HepG2 (cell line): ENCODE measurements around the gene PPP1R13L. TPM values are rescaled to one million over a fixed set of nuclear protein-coding genes. Genes with fewer than 3 reads are reported as not detected.

Source experiments
- CSRNP1 ChIP-seq: sonication (generic); formaldehyde crosslinking; IDR thresholded peaks from 2 replicates; pipeline ENCODE4 v1.8.1; 2023; ENCODE audit warnings: mild to moderate bottlenecking, missing genetic modification reagents
- ELF4 ChIP-seq: sonication (generic); formaldehyde crosslinking; IDR thresholded peaks from 2 replicates; pipeline ENCODE4 v1.5.0; 2020; ENCODE audit warnings: missing genetic modification reagents, mild to moderate bottlenecking, moderate library complexity, borderline replicate concordance
- HMG20A ChIP-seq: IDR thresholded peaks from 2 replicates; pipeline ENCODE4 v1.6.1; 2016; ENCODE audit warnings: borderline replicate concordance
- KDM5B ChIP-seq: sonication (generic); formaldehyde crosslinking; IDR thresholded peaks from 2 replicates; pipeline ENCODE4 v1.4.0; 2020; ENCODE audit warnings: missing genetic modification reagents, mild to moderate bottlenecking, borderline replicate concordance
- KLF12 ChIP-seq: sonication (generic); formaldehyde crosslinking; IDR thresholded peaks from 2 replicates; pipeline ENCODE4 v1.4.0; 2020; ENCODE audit warnings: missing genetic modification reagents, borderline replicate concordance
- LCORL ChIP-seq, 2 experiments: fragments of 450-650 bp in 1 of 2; sonication (generic) in 1 of 2; formaldehyde crosslinking in 1 of 2; IDR thresholded peaks; 2 replicates each; pipeline versions ENCODE4 v1.5.0 to v1.6.1; 2017 to 2020; ENCODE audit warnings: antibody characterized with exemption in 1 of 2, missing genetic modification reagents in 1 of 2
- MAZ ChIP-seq, 2 experiments: sonication (generic) in 1 of 2; formaldehyde crosslinking in 1 of 2; IDR thresholded peaks; 2 replicates each; pipeline versions ENCODE4 v1.5.0 to v1.6.1; 2012 to 2020; ENCODE audit warnings: low read depth in 2 of 2, mild to moderate bottlenecking in 2 of 2, borderline replicate concordance in 1 of 2, improper control_type of control experiment in 1 of 2, low read length in 1 of 2, missing genetic modification reagents in 1 of 2, moderate library complexity in 1 of 2
- MED1 ChIP-seq: sonication (generic); formaldehyde crosslinking; IDR thresholded peaks from 2 replicates; pipeline ENCODE4 v1.4.0; 2020; ENCODE audit warnings: missing genetic modification reagents
- MIXL1 ChIP-seq: IDR thresholded peaks from 2 replicates; pipeline ENCODE4 v1.6.1; 2016
- NCOA5 ChIP-seq: sonication (generic); formaldehyde crosslinking; IDR thresholded peaks from 2 replicates; pipeline ENCODE4 v1.4.0; 2020; ENCODE audit warnings: missing genetic modification reagents
- NKX3-1 ChIP-seq: sonication (generic); formaldehyde crosslinking; IDR thresholded peaks from 2 replicates; pipeline ENCODE4 v1.5.0; 2020; ENCODE audit warnings: missing genetic modification reagents
- PBX2 ChIP-seq: IDR thresholded peaks from 2 replicates; pipeline ENCODE4 v1.6.1; 2016; ENCODE audit warnings: control low read depth
- RARA ChIP-seq: IDR thresholded peaks from 2 replicates; pipeline ENCODE4 v1.6.1; 2016; ENCODE audit warnings: missing genetic modification reagents, missing compliant biosample characterization
- RBFOX2 ChIP-seq: fragments of 200-400 bp; formaldehyde crosslinking; IDR thresholded peaks from 2 replicates; pipeline ENCODE4 v1.6.1; 2017; ENCODE audit warnings: low read depth, mild to moderate bottlenecking, low read length
- SMARCC2 ChIP-seq: fragments of 450-650 bp; IDR thresholded peaks from 2 replicates; pipeline ENCODE4 v1.6.1; 2017; ENCODE audit warnings: antibody characterized with exemption, mild to moderate bottlenecking
- SNAI1 ChIP-seq: sonication (generic); formaldehyde crosslinking; IDR thresholded peaks from 2 replicates; pipeline ENCODE4 v1.5.0; 2020; ENCODE audit warnings: mild to moderate bottlenecking, missing genetic modification reagents, borderline replicate concordance
- U2AF2 ChIP-seq: fragments of 200-400 bp; formaldehyde crosslinking; IDR thresholded peaks from 2 replicates; pipeline ENCODE4 v1.6.1; 2017; ENCODE audit warnings: low read depth, mild to moderate bottlenecking, low read length
- ZBTB4 ChIP-seq: sonication (generic); formaldehyde crosslinking; IDR thresholded peaks from 2 replicates; pipeline ENCODE4 v1.4.0; 2020; ENCODE audit warnings: missing genetic modification reagents, mild to moderate bottlenecking, borderline replicate concordance
- ZFP41 ChIP-seq: sonication (generic); formaldehyde crosslinking; IDR thresholded peaks from 2 replicates; pipeline ENCODE4 v1.4.0; 2020; ENCODE audit warnings: mild to moderate bottlenecking, missing genetic modification reagents, borderline replicate concordance
- ZFYVE20 ChIP-seq: sonication (generic); formaldehyde crosslinking; IDR thresholded peaks from 2 replicates; pipeline ENCODE4 v1.8.0; 2023; ENCODE audit warnings: low read depth, mild to moderate bottlenecking, moderate library complexity, missing genetic modification reagents, borderline replicate concordance
- ZNF12 ChIP-seq: sonication (generic); formaldehyde crosslinking; IDR thresholded peaks from 2 replicates; pipeline ENCODE4 v1.5.0; 2020; ENCODE audit warnings: missing genetic modification reagents
- ZNF20 ChIP-seq: sonication (generic); formaldehyde crosslinking; IDR thresholded peaks from 2 replicates; pipeline ENCODE4 v1.4.0; 2020; ENCODE audit warnings: mild to moderate bottlenecking, moderate library complexity, missing genetic modification reagents
- ZNF30 ChIP-seq: sonication (generic); formaldehyde crosslinking; IDR thresholded peaks from 2 replicates; pipeline ENCODE4 v1.5.0; 2020; ENCODE audit warnings: mild to moderate bottlenecking, missing genetic modification reagents
- ZNF460 ChIP-seq: sonication (generic); formaldehyde crosslinking; IDR thresholded peaks from 2 replicates; pipeline ENCODE4 v1.5.1; 2020; ENCODE audit warnings: missing genetic modification reagents, mild to moderate bottlenecking, borderline replicate concordance
- ZNF510 ChIP-seq: sonication (generic); formaldehyde crosslinking; IDR thresholded peaks from 2 replicates; pipeline ENCODE4 v1.4.0; 2020; ENCODE audit warnings: low read depth, mild to moderate bottlenecking, missing genetic modification reagents
- ZNF543 ChIP-seq: sonication (generic); formaldehyde crosslinking; IDR thresholded peaks from 2 replicates; pipeline ENCODE4 v1.4.0; 2020; ENCODE audit warnings: mild to moderate bottlenecking, missing genetic modification reagents
- ZNF782 ChIP-seq: sonication (generic); formaldehyde crosslinking; IDR thresholded peaks from 2 replicates; pipeline ENCODE4 v1.4.0; 2020; ENCODE audit warnings: missing genetic modification reagents, mild to moderate bottlenecking, borderline replicate concordance
- polyA plus RNA-seq, 8 experiments: library from polyadenylated mRNA; depleted of rRNA in 3 of 8; stranded (reverse) in 7 of 8; unstranded in 1 of 8; fragments of >200 nt; fragmentation: Illumina TruSeq in 4 of 8; extraction: Trizol in 4 of 8; gene quantifications; 2 replicates each; pipeline versions ENCODE4 v1.2.1 to v1.2.3, GENCODE V29; 2011 to 2016; ENCODE audit warnings: low read depth in 4 of 8, missing spikeins in 1 of 8, mixed read lengths in 1 of 8; ENCODE audit not compliant: insufficient read depth in 1 of 8
- total RNA-seq, 5 experiments: library from RNA; depleted of rRNA; stranded (reverse); fragments of >200 nt; fragmentation: Illumina TruSeq; extraction: Trizol; gene quantifications; 2 replicates each; pipeline ENCODE4 v1.2.3, GENCODE V29; 2016; ENCODE audit warnings: low read depth in 1 of 5

The PPP1R13L gene
- total and polyA plus RNA-seq, 2 of the 13 experiments (the other 11 are each of a cell fraction or from before 2014, with no cell fraction given), result 1.3 to 6.6 TPM

- TF ChIP-seq ZBTB4 (no peak), ZNF12 (no peak), U2AF2 (no peak), ZNF30 (CRISPR knock-in tag) (no peak), ZNF20 (CRISPR knock-in tag) (no peak), ZFP41 (CRISPR knock-in tag) (no peak), KDM5B (CRISPR knock-in tag) (no peak), ZFYVE20 (CRISPR knock-in tag) (no peak), ZNF460 (CRISPR knock-in tag) (no peak), KLF12 (CRISPR knock-in tag) (no peak), RARA (CRISPR knock-in tag) (peak; percentile 81), ELF4 (CRISPR knock-in tag) (no peak), PBX2 (no peak), LCORL (IDR thresholded peaks at IDR 0.05) (no peak), LCORL (CRISPR knock-in tag; IDR thresholded peaks at IDR 0.05) (no peak), ZNF543 (CRISPR knock-in tag) (no peak), SNAI1 (CRISPR knock-in tag) (no peak), MAZ (IDR thresholded peaks at IDR 0.05; ENCODE audit: borderline replicate concordance, low read depth, low read length) (no peak), MAZ (CRISPR knock-in tag; IDR thresholded peaks at IDR 0.05; ENCODE audit: low read depth) (no peak), ZNF510 (no peak), SMARCC2 (no peak), MED1 (CRISPR knock-in tag) (peak; percentile 56), HMG20A (peak; percentile 19; the same call in 1 of the 2 replicates), CSRNP1 (CRISPR knock-in tag) (no peak), NKX3-1 (CRISPR knock-in tag) (no peak), ZNF782 (CRISPR knock-in tag) (no peak), RBFOX2 (no peak), MIXL1 (CRISPR knock-in tag) (no peak), NCOA5 (CRISPR knock-in tag) (no peak)
Observed at GRCh38 chr19:45448887-45449299, 44.0 kb upstream of the PPP1R13L start (continued).
